Loucy (cell line): ENCODE measurements around the gene UBALD1.

Source experiments
- H2AFZ ChIP-seq: fragments of 200-600 bp; sonication (generic); 2 replicates; pipeline ENCODE4 v1.6.0; 2016; ENCODE audit warnings: antibody characterized with exemption, mild to moderate bottlenecking, low read length, moderate library complexity
- H3F3A ChIP-seq: fragments of 200-600 bp; 2 replicates; pipeline ENCODE4 v1.6.0; 2016; ENCODE audit warnings: antibody characterized with exemption, low read depth, mild to moderate bottlenecking
- H3K27me3 ChIP-seq: fragments of 200-600 bp; sonication (generic); 2 replicates; pipeline ENCODE4 v1.6.1; 2014; ENCODE audit warnings: low read length, mild to moderate bottlenecking; ENCODE audit not compliant: insufficient read depth, poor library complexity, severe bottlenecking
- H3K36me3 ChIP-seq: fragments of 200-600 bp; sonication (generic); 2 replicates; pipeline ENCODE4 v1.6.1; 2016; ENCODE audit warnings: low read length; ENCODE audit not compliant: insufficient read depth
- H3K4me1 ChIP-seq: fragments of 200-600 bp; sonication (generic); 2 replicates; pipeline ENCODE4 v1.5.1; 2014; ENCODE audit warnings: low read length, mild to moderate bottlenecking; ENCODE audit not compliant: insufficient read depth, poor library complexity, severe bottlenecking
- H3K4me2 ChIP-seq: fragments of 200-600 bp; sonication (generic); 2 replicates; pipeline ENCODE4 v1.6.0; 2014; ENCODE audit warnings: antibody characterized with exemption, low read length, low read depth, mild to moderate bottlenecking; ENCODE audit not compliant: poor library complexity, severe bottlenecking
- H3K4me3 ChIP-seq: fragments of 200-600 bp; sonication (generic); 2 replicates; pipeline ENCODE4 v1.5.1; 2014; ENCODE audit warnings: low read length, mild to moderate bottlenecking, mixed read lengths; ENCODE audit not compliant: poor library complexity, severe bottlenecking
- H3K79me2 ChIP-seq: fragments of 200-600 bp; sonication (generic); 2 replicates; pipeline ENCODE4 v1.6.1; 2014; ENCODE audit warnings: low read length; ENCODE audit not compliant: insufficient read depth
- H3K9ac ChIP-seq: fragments of 200-600 bp; sonication (generic); 2 replicates; pipeline ENCODE4 v1.6.0; 2014; ENCODE audit warnings: mild to moderate bottlenecking, low read depth, low read length, moderate library complexity; ENCODE audit not compliant: poor library complexity, severe bottlenecking
- H3K9me2 ChIP-seq: fragments of 200-600 bp; sonication (generic); replicated peaks from 2 replicates; pipeline ENCODE4 v1.6.1; 2016; ENCODE audit warnings: low read depth, low read length, mixed read lengths
- H3K9me3 ChIP-seq: fragments of 200-600 bp; sonication (generic); 2 replicates; pipeline ENCODE4 v1.6.1; 2014; ENCODE audit warnings: mild to moderate bottlenecking, antibody characterized with exemption, low read length, low read depth; ENCODE audit not compliant: insufficient read depth
- H4K20me1 ChIP-seq: fragments of 200-600 bp; sonication (generic); 2 replicates; pipeline ENCODE4 v1.6.0; 2014; ENCODE audit warnings: antibody characterized with exemption, low read length, mild to moderate bottlenecking; ENCODE audit not compliant: insufficient read depth, poor library complexity, severe bottlenecking
- CTCF ChIP-seq: fragments of 200-600 bp; sonication (generic); conservative IDR thresholded peaks from 2 replicates; pipeline ENCODE4 v1.5.1; 2014; ENCODE audit warnings: mild to moderate bottlenecking, antibody characterized with exemption, low read length
- EZH2phosphoT487 ChIP-seq: fragments of 200-600 bp; IDR thresholded peaks from 2 replicates; pipeline ENCODE4 v1.6.1; 2018; ENCODE audit warnings: antibody characterized with exemption, mild to moderate bottlenecking, moderate library complexity, borderline replicate concordance

UBALD1 gene

GRCh38 chr16:4609200-4610010, 5.3 kb downstream of the UBALD1 start:
- H3K4me2 ChIP-seq = no peak overlapping the region
- H3K9me3 ChIP-seq = no peaks in the 10 kb centered on the region
- H3K9ac ChIP-seq = no peak overlapping the region
- no peak overlapping the region for H2AFZ ChIP-seq
- H3K27me3 ChIP-seq = no peaks in the 10 kb centered on the region
- no peaks in the 10 kb centered on the region for H3K9me2 ChIP-seq
- H3K4me3 ChIP-seq = no peak overlapping the region
- H3F3A ChIP-seq = no peaks in the 10 kb centered on the region
- peaks cover 45% of the 10 kb centered on the region for H3K79me2 ChIP-seq
- H3K36me3 ChIP-seq = no peaks in the 10 kb centered on the region
- no peak for TF ChIP-seq EZH2phosphoT487
- no peak for TF ChIP-seq CTCF
- H4K20me1 ChIP-seq = peaks cover 16% of the 10 kb centered on the region
- peaks cover 3% of the 10 kb centered on the region for H3K4me1 ChIP-seq

- TF ChIP-seq CTCF (no peak), EZH2phosphoT487 (no peak)
- Histone ChIP-seq H3K9ac (no peak overlapping the region), H2AFZ (no peak overlapping the region), H3K79me2 (peaks cover 37% of the 10 kb centered on the region), H3K4me1 (peaks cover 3% of the 10 kb centered on the region), H3K9me3 (no peaks in the 10 kb centered on the region), H3K9me2 (no peaks in the 10 kb centered on the region), H3K36me3 (no peaks in the 10 kb centered on the region), H3K4me3 (no peak overlapping the region), H3K4me2 (no peak overlapping the region), H3F3A (no peaks in the 10 kb centered on the region), H4K20me1 (peaks cover 16% of the 10 kb centered on the region), H3K27me3 (no peaks in the 10 kb centered on the region)
These were observed 6.0 kb downstream of the UBALD1 start for GRCh38 chr16:4608704-4608980.

- H3K9me2 ChIP-seq = no peaks in the 10 kb centered on the region
- H2AFZ ChIP-seq = no peak overlapping the region
- H3K9me3 ChIP-seq = no peaks in the 10 kb centered on the region
- peaks cover 32% of the 10 kb centered on the region for H3K79me2 ChIP-seq
- peaks cover under 1% of the 10 kb centered on the region for H3K4me1 ChIP-seq
- no peak overlapping the region for H3K9ac ChIP-seq
- H3K4me3 ChIP-seq = no peak overlapping the region
- no peak overlapping the region for H3K4me2 ChIP-seq
- TF ChIP-seq EZH2phosphoT487 (no peak), CTCF (no peak)
- no peaks in the 10 kb centered on the region for H3K27me3 ChIP-seq
- H3F3A ChIP-seq = no peaks in the 10 kb centered on the region
- no peaks in the 10 kb centered on the region for H3K36me3 ChIP-seq
- peaks cover 15% of the 10 kb centered on the region for H4K20me1 ChIP-seq
These were observed 6.6 kb downstream of the UBALD1 start for GRCh38 chr16:4607841-4608703.
